B cell (primary cell): ENCODE results near the gene SRP14. TPM values are rescaled to one million over a fixed set of nuclear protein-coding genes. Genes with fewer than 3 reads are reported as not detected.

Source experiments
- ATAC-seq: fragments of 200-7000 bp; cut with Tn5 transposase; one replicate; pipeline ENCODE4 v1.10.0; 2021; ENCODE audit warnings: low read depth, mild to moderate bottlenecking, moderate number of reproducible peaks, moderate library complexity
- CTCF ChIA-PET: fragments of 350-600 bp; sonication (Branson Sonifier 250); formaldehyde crosslinking; loops from one replicate; lab custom pipeline; 2021; ENCODE audit warnings: antibody characterized with exemption, inconsistent platforms; lab: Charles Lee
- POLR2A ChIA-PET: fragments of 350-600 bp; sonication (Branson Sonifier 250); formaldehyde crosslinking; loops from one replicate; lab custom pipeline; 2021; ENCODE audit warnings: antibody characterized with exemption; lab: Charles Lee
- DNase-seq: peaks from one replicate; pipeline ENCODE4 v3.0.0; 2013
- H2AFZ ChIP-seq: 2 replicates; pipeline ENCODE4 v1.6.1; 2012; ENCODE audit warnings: mild to moderate bottlenecking, low read depth, low read length; ENCODE audit not compliant: insufficient read depth, poor library complexity, severe bottlenecking
- H3K27ac ChIP-seq, 2 donors: 1 replicate in 1 of 2; 2 replicates in 1 of 2; pipeline ENCODE4 v1.5.1; 2012 to 2013; ENCODE audit warnings: low read length in 2 of 2, mild to moderate bottlenecking in 2 of 2, moderate library complexity in 1 of 2
- H3K27me3 ChIP-seq, 4 experiments: fragments of 200-600 bp in 1 of 4; sonication (generic) in 1 of 4; replicated peaks in 1 of 4; 1 replicate in 2 of 4; 2 replicates in 2 of 4; pipeline versions ENCODE4 v1.6.1 to v1.7.0; 2013 to 2016; ENCODE audit warnings: low read length in 3 of 4, mild to moderate bottlenecking in 2 of 4, mixed read lengths in 1 of 4, moderate library complexity in 1 of 4; ENCODE audit not compliant: insufficient read depth in 4 of 4, control insufficient read depth in 3 of 4; ENCODE audit errors: control extremely low read depth in 1 of 4
- H3K36me3 ChIP-seq, 2 experiments: replicated peaks in 1 of 2; 1 replicate in 1 of 2; 2 replicates in 1 of 2; pipeline versions ENCODE4 v1.6.1 to v1.7.1; 2013; ENCODE audit warnings: low read length in 1 of 2; ENCODE audit not compliant: insufficient read depth in 2 of 2, control insufficient read depth in 1 of 2; ENCODE audit errors: control extremely low read depth in 1 of 2, extremely low read depth in 1 of 2
- H3K4me1 ChIP-seq, 2 donors: fragments of 200-600 bp in 1 of 2; sonication (generic) in 1 of 2; 1 replicate in 1 of 2; 2 replicates in 1 of 2; pipeline versions ENCODE4 v1.5.1 to v1.6.1; 2013 to 2017; ENCODE audit warnings: low read length in 2 of 2; ENCODE audit not compliant: control insufficient read depth in 2 of 2, insufficient read depth in 2 of 2
- H3K4me2 ChIP-seq: replicated peaks from 2 replicates; pipeline ENCODE3; 2012; ENCODE audit warnings: mild to moderate bottlenecking, low read depth, low read length; ENCODE audit not compliant: poor library complexity, severe bottlenecking
- H3K4me3 ChIP-seq, 5 experiments: fragments of 200-600 bp in 1 of 5; sonication (generic) in 1 of 5; 1 replicate in 3 of 5; 2 replicates in 2 of 5; pipeline versions ENCODE4 v1.5.1 to v1.7.0; 2011 to 2016; ENCODE audit warnings: low read length in 4 of 5, mild to moderate bottlenecking in 4 of 5, low read depth in 2 of 5, control low read depth in 1 of 5, moderate library complexity in 1 of 5; ENCODE audit not compliant: insufficient read depth in 1 of 5; ENCODE audit errors: control extremely low read depth in 1 of 5, extremely low read depth in 1 of 5
- H3K79me2 ChIP-seq: fragments of 200-600 bp; sonication (generic); one replicate; pipeline ENCODE4 v1.6.0; 2016; ENCODE audit warnings: low read length; ENCODE audit not compliant: control insufficient read depth, insufficient read depth
- H3K9ac ChIP-seq: fragments of 200-600 bp; sonication (generic); 2 replicates; pipeline ENCODE4 v1.6.1; 2017; ENCODE audit warnings: mild to moderate bottlenecking, low read length, moderate library complexity
- H3K9me3 ChIP-seq, 3 donors: one replicate each; pipeline versions ENCODE4 v1.6.1 to v1.7.1; 2013; ENCODE audit warnings: low read length in 2 of 3; ENCODE audit not compliant: control insufficient read depth in 2 of 3, insufficient read depth in 1 of 3; ENCODE audit errors: control extremely low read depth in 1 of 3
- H4K20me1 ChIP-seq: 2 replicates; pipeline ENCODE4 v1.6.0; 2012; ENCODE audit warnings: mild to moderate bottlenecking, low read length; ENCODE audit not compliant: insufficient read depth, control insufficient read depth, poor library complexity, severe bottlenecking
- H3K27ac Mint-ChIP-seq: one replicate; pipeline ENCODE4 v1.8.0; 2021; ENCODE audit warnings: mixed read lengths
- H3K27me3 Mint-ChIP-seq: one replicate; pipeline ENCODE4 v1.8.0; 2021; ENCODE audit warnings: mixed read lengths
- H3K4me1 Mint-ChIP-seq: one replicate; pipeline ENCODE4 v1.8.0; 2021; ENCODE audit warnings: mixed read lengths
- H3K4me3 Mint-ChIP-seq: one replicate; pipeline ENCODE4 v1.8.0; 2021; ENCODE audit warnings: mixed read lengths
- H3K9me3 Mint-ChIP-seq: one replicate; pipeline ENCODE4 v1.8.0; 2022; ENCODE audit warnings: mixed read lengths; ENCODE audit not compliant: insufficient read depth
- EZH2 ChIP-seq: IDR thresholded peaks from 2 replicates; pipeline ENCODE4 v1.6.1; 2012; ENCODE audit warnings: borderline replicate concordance, low read depth, mild to moderate bottlenecking, moderate library complexity, low read length; ENCODE audit not compliant: insufficient read depth, poor library complexity, severe bottlenecking
- WGBS: methylation state at CpG from one replicate; pipeline ENCODE4 v1.1.5; 2013; ENCODE audit warnings: missing lambda C conversion rate; ENCODE audit not compliant: insufficient coverage; 5-methylcytosine and 5-hydroxymethylcytosine counted together
- intact Hi-C: fragments of 100-400 bp; cut with micrococcal nuclease; formaldehyde crosslinking; loops from one replicate; pipeline ENCODE4 v1.10.0; 2022
- polyA plus RNA-seq: library from polyadenylated mRNA; depleted of rRNA; stranded (reverse); fragments of >200 nt; gene quantifications from 2 replicates; pipeline ENCODE4 v1.2.3, GENCODE V29; 2012
- total RNA-seq, 2 donors: library from RNA; stranded (reverse); fragments of 120-200 nt in 1 of 2; gene quantifications; 1 replicate in 1 of 2; 2 replicates in 1 of 2; pipeline versions ENCODE4 v1.2.3 to v1.2.4, GENCODE V29; 2013 to 2022
- TF ChIP-seq, protein P1 (sequence below): fragments of 200-600 bp; IDR thresholded peaks from one replicate; pipeline ENCODE4 v1.8.0; 2022; ENCODE audit warnings: antibody characterized with exemption, mild to moderate bottlenecking

The SRP14 gene
- total and polyA plus RNA-seq, 2 donors (not counting 1 experiment from before 2014, with no cell fraction given): 120 to 131 TPM

DNA sequence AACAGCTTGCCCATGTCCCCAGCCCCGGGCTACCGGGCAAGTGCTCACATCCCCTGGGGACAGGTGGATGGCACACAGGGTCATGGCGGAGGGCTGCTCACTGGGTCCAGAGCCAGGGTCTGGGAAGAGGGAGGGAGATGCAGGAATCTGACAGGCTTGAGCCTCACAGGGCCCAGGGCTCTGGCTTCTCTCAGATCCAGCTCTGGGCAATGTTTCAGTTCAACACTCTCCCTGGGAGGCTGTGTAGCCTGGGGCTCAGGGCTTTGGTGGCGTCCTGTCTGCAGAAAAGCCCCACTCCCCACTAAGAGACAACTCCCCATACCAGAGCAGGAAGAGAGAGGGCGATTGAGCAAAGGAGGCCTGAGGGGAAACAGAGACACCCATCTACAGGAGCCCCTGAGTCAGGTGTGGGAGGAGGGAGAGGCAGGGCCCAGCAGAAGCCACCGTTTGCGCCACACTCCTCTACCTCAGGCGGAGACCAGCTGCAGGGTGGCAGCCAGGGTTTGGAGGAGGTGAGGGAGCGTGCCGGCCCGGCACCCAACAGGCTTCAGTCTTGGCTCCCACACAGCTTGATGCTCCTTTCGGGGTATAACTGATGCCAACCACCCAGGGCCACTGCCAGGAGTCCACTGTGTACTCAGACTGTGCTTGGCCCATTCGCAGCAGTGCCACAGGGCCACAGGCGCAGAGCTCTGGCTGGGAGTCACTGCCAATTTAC is 16.8 kb upstream of the SRP14 start:
- 76% methylated on average over 12 of the region's 14 CpGs for WGBS

More for the DNA sequence above, 16.8 kb upstream of the SRP14 start:
- Mint-ChIP-seq H3K4me3 (peak overlapping the region; percentile 60), H3K27ac (peak overlapping the region; percentile 94), H3K9me3 (no peaks in the 10 kb centered on the region), H3K4me1 (peaks cover 58% of the 10 kb centered on the region), H3K27me3 (no peaks in the 10 kb centered on the region)
- intact Hi-C loops: no loop called here
- no peaks in the 10 kb centered on the region for H4K20me1 ChIP-seq
- POLR2A ChIA-PET: interaction anchor here (1.1 to 5.3 kb wide), 4 partner anchors 13 to 52 kb away, joined by 3 to 67 read pairs (median 19); partner anchors contain the start of genes BMF and SRP14
- DNase-seq (no peak), ATAC-seq (no peak)
- peaks cover 36 to 45% of the 10 kb centered on the region in 2 donors for H3K4me1 ChIP-seq
- no peaks in the 10 kb centered on the region for H3K27me3 ChIP-seq
- peak overlapping the region; percentile 17 for H3K9ac ChIP-seq
- H3K4me3 ChIP-seq: no peak overlapping the region
- H3K79me2 ChIP-seq: peaks cover 3% of the 10 kb centered on the region
- H3K4me2 ChIP-seq: peak overlapping the region; percentile 67
- no peaks in the 10 kb centered on the region for H3K36me3 ChIP-seq
- CTCF ChIA-PET: interaction anchor here (0.8 to 5.6 kb wide), 8 partner anchors 8 to 219 kb away, joined by 4 to 92 read pairs (median 5); no protein-coding TSS in a partner anchor
- peak overlapping the region; percentile 26 for H2AFZ ChIP-seq
- TF ChIP-seq EZH2: no peak
- TF ChIP-seq, protein P1, sequence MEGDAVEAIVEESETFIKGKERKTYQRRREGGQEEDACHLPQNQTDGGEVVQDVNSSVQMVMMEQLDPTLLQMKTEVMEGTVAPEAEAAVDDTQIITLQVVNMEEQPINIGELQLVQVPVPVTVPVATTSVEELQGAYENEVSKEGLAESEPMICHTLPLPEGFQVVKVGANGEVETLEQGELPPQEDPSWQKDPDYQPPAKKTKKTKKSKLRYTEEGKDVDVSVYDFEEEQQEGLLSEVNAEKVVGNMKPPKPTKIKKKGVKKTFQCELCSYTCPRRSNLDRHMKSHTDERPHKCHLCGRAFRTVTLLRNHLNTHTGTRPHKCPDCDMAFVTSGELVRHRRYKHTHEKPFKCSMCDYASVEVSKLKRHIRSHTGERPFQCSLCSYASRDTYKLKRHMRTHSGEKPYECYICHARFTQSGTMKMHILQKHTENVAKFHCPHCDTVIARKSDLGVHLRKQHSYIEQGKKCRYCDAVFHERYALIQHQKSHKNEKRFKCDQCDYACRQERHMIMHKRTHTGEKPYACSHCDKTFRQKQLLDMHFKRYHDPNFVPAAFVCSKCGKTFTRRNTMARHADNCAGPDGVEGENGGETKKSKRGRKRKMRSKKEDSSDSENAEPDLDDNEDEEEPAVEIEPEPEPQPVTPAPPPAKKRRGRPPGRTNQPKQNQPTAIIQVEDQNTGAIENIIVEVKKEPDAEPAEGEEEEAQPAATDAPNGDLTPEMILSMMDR: no peak
- H3K27ac ChIP-seq: peak overlapping the region in 1 of 2 donors; percentile 53
- peaks cover 0 to 3% (median 0%) of the 10 kb centered on the region in 3 donors for H3K9me3 ChIP-seq
